ENCODE results near the gene GPR32.
A peak's percentile ranks its signal among the peaks of the same experiment; 100 is the strongest.

The GPR32 gene

DNA sequence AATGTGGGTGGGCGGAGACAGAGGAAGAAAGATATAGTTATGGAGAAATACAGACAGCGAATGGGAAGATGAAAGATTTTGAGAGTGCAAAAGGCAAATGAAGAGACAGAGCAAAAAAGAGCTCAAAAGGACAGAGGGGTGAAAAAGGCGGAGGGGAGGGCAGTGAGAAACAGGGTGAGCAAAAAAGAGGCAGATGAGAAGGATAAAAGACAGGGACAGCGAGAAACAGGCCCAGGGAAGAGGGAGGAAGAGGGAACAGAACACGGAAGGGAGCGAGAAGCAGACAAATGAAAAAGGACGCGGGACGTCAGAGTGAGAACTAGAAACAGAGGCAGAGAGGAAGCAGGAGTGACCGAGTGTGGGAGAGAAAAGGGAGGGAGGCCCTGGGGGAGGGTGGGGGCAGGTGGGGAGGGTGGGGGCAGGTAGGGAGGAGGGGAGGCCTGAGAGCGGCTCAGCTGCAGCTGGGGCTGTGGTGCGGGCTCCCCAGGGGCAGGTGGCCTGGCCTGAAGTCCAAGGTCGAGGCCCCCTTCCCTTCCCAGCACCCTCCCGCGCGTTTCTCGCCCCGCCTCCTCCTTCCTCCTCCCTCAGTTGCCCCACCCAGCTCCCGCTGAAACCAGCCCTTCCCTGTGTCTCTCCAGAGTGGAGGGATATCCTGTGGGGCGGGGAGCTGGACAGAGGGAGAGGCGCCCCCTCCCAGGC is 50.4 kb downstream of the GPR32 start:
- peaks cover 18% of the 10 kb centered on the region for H3K27me3 ChIP-seq (ENCODE audit: control insufficient read depth, low read length)
- H3K4me3 ChIP-seq (ENCODE audit: low read length), result peak overlapping the region; percentile 85
- H3K4me2 ChIP-seq (ENCODE audit: low read length), result peak overlapping the region; percentile 93

GRCh38 chr19:50821248-50821612 is 51.0 kb downstream of the GPR32 start:
- no peaks in the 10 kb centered on the region for H3K9me2 ChIP-seq (replicated peaks; ENCODE audit: control insufficient read depth, low read length)
- TF ChIP-seq, protein P1, sequence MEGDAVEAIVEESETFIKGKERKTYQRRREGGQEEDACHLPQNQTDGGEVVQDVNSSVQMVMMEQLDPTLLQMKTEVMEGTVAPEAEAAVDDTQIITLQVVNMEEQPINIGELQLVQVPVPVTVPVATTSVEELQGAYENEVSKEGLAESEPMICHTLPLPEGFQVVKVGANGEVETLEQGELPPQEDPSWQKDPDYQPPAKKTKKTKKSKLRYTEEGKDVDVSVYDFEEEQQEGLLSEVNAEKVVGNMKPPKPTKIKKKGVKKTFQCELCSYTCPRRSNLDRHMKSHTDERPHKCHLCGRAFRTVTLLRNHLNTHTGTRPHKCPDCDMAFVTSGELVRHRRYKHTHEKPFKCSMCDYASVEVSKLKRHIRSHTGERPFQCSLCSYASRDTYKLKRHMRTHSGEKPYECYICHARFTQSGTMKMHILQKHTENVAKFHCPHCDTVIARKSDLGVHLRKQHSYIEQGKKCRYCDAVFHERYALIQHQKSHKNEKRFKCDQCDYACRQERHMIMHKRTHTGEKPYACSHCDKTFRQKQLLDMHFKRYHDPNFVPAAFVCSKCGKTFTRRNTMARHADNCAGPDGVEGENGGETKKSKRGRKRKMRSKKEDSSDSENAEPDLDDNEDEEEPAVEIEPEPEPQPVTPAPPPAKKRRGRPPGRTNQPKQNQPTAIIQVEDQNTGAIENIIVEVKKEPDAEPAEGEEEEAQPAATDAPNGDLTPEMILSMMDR (IDR thresholded peaks at IDR 0.05; ENCODE audit: low read depth, low read length, poor library complexity, severe bottlenecking), result no peak
- no peak for TF ChIP-seq EZH2phosphoT487 (IDR thresholded peaks at IDR 0.05; ENCODE audit: borderline replicate concordance, low read length)
- peaks cover 18% of the 10 kb centered on the region for H3K27me3 ChIP-seq (ENCODE audit: control insufficient read depth, low read length)
- no peaks in the 10 kb centered on the region for H4K20me1 ChIP-seq (ENCODE audit: control insufficient read depth, insufficient read depth, low read depth, low read length)
- no peaks in the 10 kb centered on the region for H3K79me2 ChIP-seq (ENCODE audit: control insufficient read depth, low read length)
- H3K9me3 ChIP-seq (ENCODE audit: control insufficient read depth, insufficient read depth, low read length), result no peaks in the 10 kb centered on the region
- peak overlapping the region; percentile 93 for H3K4me2 ChIP-seq (ENCODE audit: low read length)
- H3K27ac ChIP-seq (ENCODE audit: low read depth, low read length), result peak overlapping the region; percentile 62
- H3K4me1 ChIP-seq (ENCODE audit: control insufficient read depth, low read length), result peaks cover 53% of the 10 kb centered on the region
- peak overlapping the region; percentile 55 for H3K4me3 ChIP-seq (ENCODE audit: low read length)
- H3F3A ChIP-seq (ENCODE audit: control insufficient read depth, insufficient read depth), result peaks cover 4% of the 10 kb centered on the region; the same call in 1 of the 2 replicates
- H3K36me3 ChIP-seq (ENCODE audit: control insufficient read depth, low read length), result no peaks in the 10 kb centered on the region

More for the DNA sequence above, 50.4 kb downstream of the GPR32 start:
- no peaks in the 10 kb centered on the region for H3K36me3 ChIP-seq (ENCODE audit: control insufficient read depth, low read length)
- H3K4me1 ChIP-seq (ENCODE audit: control insufficient read depth, low read length), result peaks cover 53% of the 10 kb centered on the region
- TF ChIP-seq EZH2phosphoT487 (IDR thresholded peaks at IDR 0.05; ENCODE audit: borderline replicate concordance, low read length), result no peak
- TF ChIP-seq, protein P1 (IDR thresholded peaks at IDR 0.05; ENCODE audit: low read depth, low read length, poor library complexity, severe bottlenecking), result no peak
- H3K9me3 ChIP-seq (ENCODE audit: control insufficient read depth, insufficient read depth, low read length), result no peaks in the 10 kb centered on the region
- H3F3A ChIP-seq (ENCODE audit: control insufficient read depth, insufficient read depth), result peaks cover 4% of the 10 kb centered on the region; the same call in 1 of the 2 replicates
- H3K79me2 ChIP-seq (ENCODE audit: control insufficient read depth, low read length), result no peaks in the 10 kb centered on the region
- peak overlapping the region; percentile 74 for H3K27ac ChIP-seq (ENCODE audit: low read depth, low read length)
- H4K20me1 ChIP-seq (ENCODE audit: control insufficient read depth, insufficient read depth, low read depth, low read length), result no peaks in the 10 kb centered on the region
- H3K9me2 ChIP-seq (replicated peaks; ENCODE audit: control insufficient read depth, low read length), result no peaks in the 10 kb centered on the region
